H1 (cell line): Measurements from ENCODE around the gene SOBP.

Experiments used
- ATF3 ChIP-seq: IDR thresholded peaks from 2 replicates; pipeline ENCODE4 v1.6.1; 2011; ENCODE audit warnings: low read depth, mild to moderate bottlenecking, low read length; ENCODE audit not compliant: insufficient read depth
- CTCF ChIP-seq, 3 experiments: IDR thresholded peaks; 1 replicate in 2 of 3; 2 replicates in 1 of 3; pipeline versions ENCODE4 v1.5.1 to v1.6.1; 2011; ENCODE audit warnings: low read length in 3 of 3, mild to moderate bottlenecking in 3 of 3, inconsistent platforms in 2 of 3, low read depth in 1 of 3, moderate library complexity in 1 of 3; ENCODE audit not compliant: insufficient read depth in 1 of 3; ENCODE audit errors: control extremely low read depth in 1 of 3
- MAX ChIP-seq: IDR thresholded peaks from 2 replicates; pipeline ENCODE4 v1.6.1; 2012; ENCODE audit warnings: inconsistent platforms
- POLR2A ChIP-seq, 2 experiments: IDR thresholded peaks; 1 replicate in 1 of 2; 2 replicates in 1 of 2; pipeline ENCODE4 v1.6.1; 2011; ENCODE audit warnings: low read depth in 2 of 2, low read length in 2 of 2, mild to moderate bottlenecking in 2 of 2; ENCODE audit errors: control extremely low read depth in 1 of 2
- TAF1 ChIP-seq: IDR thresholded peaks from 2 replicates; pipeline ENCODE4 v1.6.1; 2011; ENCODE audit warnings: mild to moderate bottlenecking, low read depth, low read length
- TCF12 ChIP-seq: IDR thresholded peaks from 2 replicates; pipeline ENCODE4 v1.6.1; 2011; ENCODE audit warnings: low read depth, mild to moderate bottlenecking, low read length
- ZNF274 ChIP-seq: IDR thresholded peaks from 2 replicates; pipeline ENCODE4 v1.7.0; 2012; ENCODE audit warnings: low read length, borderline replicate concordance; ENCODE audit errors: extremely low read depth

GRCh38 chr6:107638493-107638892 lies 148.6 kb downstream of the SOBP start:
- TF ChIP-seq MAX (no peak), TAF1 (no peak), CTCF (IDR thresholded peaks at IDR 0.05; ENCODE audit: control extremely low read depth in 1 of 3, insufficient read depth in 1 of 3, low read depth in 1 of 3, low read length in 3 of 3) (no peak), ATF3 (no peak), POLR2A (IDR thresholded peaks at IDR 0.05; ENCODE audit: control extremely low read depth in 1 of 2, low read depth in 2 of 2, low read length in 2 of 2) (no peak), ZNF274 (no peak), TCF12 (no peak)
